Gastrocnemius medialis (tissue), 4 donors: Measurements from ENCODE around the gene PDE8A.

Experiments used
- POLR2A ChIP-seq, 2 donors: fragments of 450-650 bp; IDR thresholded peaks; one replicate each; pipeline ENCODE4 v1.6.1; 2017; ENCODE audit warnings: antibody characterized with exemption in 2 of 2, mild to moderate bottlenecking in 2 of 2, moderate library complexity in 2 of 2
- TF ChIP-seq, protein P1 (sequence below), 5 experiments: fragments of 450-650 bp in 3 of 5; fragments of 200-600 bp in 2 of 5; sonication (generic) in 2 of 5; IDR thresholded peaks in 4 of 5; conservative IDR thresholded peaks in 1 of 5; 1 replicate in 4 of 5; 2 replicates in 1 of 5; pipeline ENCODE4 v1.5.1; 2016 to 2019; ENCODE audit warnings: antibody characterized with exemption in 5 of 5, mild to moderate bottlenecking in 3 of 5, moderate library complexity in 3 of 5

DNA sequence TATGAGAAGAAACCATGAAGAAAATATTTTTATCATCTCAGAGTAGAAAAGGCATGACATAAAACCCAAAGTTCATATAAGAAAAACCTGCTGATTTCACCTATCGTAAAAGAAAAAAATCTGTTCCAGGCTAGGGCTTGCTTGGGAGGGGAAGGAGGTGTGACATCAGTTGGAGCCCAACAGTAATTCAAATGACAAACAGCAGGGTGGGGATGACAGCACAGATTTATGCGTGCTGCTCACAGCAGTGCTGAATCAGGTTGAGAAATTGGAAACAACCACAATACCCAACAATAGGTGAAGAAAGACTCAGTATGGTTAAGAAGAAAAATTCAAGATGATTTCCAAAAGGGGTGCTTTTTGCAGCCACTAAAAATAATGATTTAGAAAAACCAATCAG, 172.4 kb downstream of the PDE8A start:
- TF ChIP-seq, protein P1, sequence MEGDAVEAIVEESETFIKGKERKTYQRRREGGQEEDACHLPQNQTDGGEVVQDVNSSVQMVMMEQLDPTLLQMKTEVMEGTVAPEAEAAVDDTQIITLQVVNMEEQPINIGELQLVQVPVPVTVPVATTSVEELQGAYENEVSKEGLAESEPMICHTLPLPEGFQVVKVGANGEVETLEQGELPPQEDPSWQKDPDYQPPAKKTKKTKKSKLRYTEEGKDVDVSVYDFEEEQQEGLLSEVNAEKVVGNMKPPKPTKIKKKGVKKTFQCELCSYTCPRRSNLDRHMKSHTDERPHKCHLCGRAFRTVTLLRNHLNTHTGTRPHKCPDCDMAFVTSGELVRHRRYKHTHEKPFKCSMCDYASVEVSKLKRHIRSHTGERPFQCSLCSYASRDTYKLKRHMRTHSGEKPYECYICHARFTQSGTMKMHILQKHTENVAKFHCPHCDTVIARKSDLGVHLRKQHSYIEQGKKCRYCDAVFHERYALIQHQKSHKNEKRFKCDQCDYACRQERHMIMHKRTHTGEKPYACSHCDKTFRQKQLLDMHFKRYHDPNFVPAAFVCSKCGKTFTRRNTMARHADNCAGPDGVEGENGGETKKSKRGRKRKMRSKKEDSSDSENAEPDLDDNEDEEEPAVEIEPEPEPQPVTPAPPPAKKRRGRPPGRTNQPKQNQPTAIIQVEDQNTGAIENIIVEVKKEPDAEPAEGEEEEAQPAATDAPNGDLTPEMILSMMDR (IDR thresholded peaks at IDR 0.05 in 4 of 5, conservative IDR thresholded peaks at IDR 0.05 in 1 of 5) = no peak
- TF ChIP-seq POLR2A (IDR thresholded peaks at IDR 0.05) = no peak
